ENCODE results near the gene TMEM156. TPM values are rescaled to one million over a fixed set of nuclear protein-coding genes. Genes with fewer than 3 reads are reported as not detected.

TMEM156 gene
- total RNA-seq, 4 donors from 2014 or later = 0.70 to 14.9 (median 0.94) TPM; not detected in 1

DNA sequence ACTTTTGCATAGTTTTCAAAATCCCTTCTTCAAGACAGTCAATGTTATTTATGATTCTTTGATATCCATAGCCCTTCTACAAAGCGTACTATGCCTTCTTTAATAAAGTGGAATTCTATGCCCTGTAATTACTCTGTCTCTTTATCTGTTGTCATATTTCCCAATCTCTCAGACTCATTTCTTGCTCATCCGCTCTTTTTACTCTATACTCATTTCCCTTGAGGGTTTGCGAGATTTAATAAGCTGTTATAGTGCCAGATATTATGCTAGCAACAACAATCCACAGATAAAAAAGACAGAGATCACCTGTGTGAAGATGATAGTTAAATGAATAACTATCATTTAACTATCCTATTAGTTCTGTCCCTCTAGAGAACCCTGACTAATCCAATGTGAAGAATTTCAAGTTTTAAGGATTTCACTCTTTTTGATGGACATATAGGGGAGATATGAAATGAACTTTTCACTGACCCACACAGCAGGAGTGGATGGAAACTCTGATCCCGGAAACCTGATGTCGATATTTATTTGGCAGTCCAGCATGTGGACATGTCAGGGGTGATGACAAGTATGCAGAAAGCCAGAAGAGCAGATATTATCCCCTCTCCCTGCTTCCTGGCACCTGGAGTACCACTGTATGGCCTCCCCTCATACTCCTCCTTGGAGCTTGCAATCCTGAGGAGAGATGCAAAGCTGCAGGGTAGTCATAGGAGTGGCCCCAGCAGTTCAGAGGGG is 49.7 kb downstream of the TMEM156 start:
- no peak for TF ChIP-seq POLR2A (IDR thresholded peaks at IDR 0.05)
- TF ChIP-seq, protein P1, sequence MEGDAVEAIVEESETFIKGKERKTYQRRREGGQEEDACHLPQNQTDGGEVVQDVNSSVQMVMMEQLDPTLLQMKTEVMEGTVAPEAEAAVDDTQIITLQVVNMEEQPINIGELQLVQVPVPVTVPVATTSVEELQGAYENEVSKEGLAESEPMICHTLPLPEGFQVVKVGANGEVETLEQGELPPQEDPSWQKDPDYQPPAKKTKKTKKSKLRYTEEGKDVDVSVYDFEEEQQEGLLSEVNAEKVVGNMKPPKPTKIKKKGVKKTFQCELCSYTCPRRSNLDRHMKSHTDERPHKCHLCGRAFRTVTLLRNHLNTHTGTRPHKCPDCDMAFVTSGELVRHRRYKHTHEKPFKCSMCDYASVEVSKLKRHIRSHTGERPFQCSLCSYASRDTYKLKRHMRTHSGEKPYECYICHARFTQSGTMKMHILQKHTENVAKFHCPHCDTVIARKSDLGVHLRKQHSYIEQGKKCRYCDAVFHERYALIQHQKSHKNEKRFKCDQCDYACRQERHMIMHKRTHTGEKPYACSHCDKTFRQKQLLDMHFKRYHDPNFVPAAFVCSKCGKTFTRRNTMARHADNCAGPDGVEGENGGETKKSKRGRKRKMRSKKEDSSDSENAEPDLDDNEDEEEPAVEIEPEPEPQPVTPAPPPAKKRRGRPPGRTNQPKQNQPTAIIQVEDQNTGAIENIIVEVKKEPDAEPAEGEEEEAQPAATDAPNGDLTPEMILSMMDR (IDR thresholded peaks at IDR 0.05) = no peak
- Histone ChIP-seq H3K4me1 (no peaks in the 10 kb centered on the region), H3K27me3 (no peaks in the 10 kb centered on the region), H3K27ac (no peak overlapping the region), H3K4me3 (no peak overlapping the region), H3K36me3 (no peaks in the 10 kb centered on the region), H3K9me3 (no peaks in the 10 kb centered on the region)
- no peak for DNase-seq

DNA sequence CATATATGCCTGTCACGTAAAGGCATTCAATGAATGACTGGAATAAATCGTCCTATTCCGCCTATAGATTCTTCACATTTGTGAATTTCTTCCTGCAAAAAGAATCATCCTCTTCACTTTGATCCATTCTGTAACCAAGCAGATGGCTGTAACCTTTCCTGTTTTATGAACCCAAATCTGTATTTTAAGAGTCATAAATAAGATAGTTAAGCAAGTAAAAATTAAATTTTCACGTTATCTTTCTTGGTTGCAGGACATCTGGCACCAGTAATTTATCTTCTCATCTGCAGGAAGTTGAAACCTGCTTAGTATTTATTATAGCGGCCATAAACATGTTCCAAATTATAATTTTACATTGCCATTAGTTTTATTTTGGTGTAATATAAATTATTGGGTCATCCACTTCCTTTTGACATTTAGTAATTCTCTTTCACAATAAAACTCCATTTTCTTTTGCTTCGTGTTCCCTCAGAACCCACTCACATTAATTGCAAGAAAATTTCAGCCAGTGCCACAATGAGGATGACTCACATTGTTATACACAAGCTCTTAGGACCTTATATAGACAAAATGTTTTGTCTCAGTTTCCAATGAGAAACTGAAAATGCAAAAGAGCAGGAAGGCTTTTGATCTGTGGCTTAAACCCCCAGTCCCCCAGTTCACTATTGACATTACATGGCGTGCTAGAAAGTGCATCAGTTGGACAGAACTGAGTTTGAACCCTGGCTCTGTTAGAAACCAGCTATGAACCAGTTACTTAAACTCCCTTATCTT is 51.1 kb downstream of the TMEM156 start:
- Histone ChIP-seq H3K4me1 (no peaks in the 10 kb centered on the region), H3K36me3 (no peaks in the 10 kb centered on the region), H3K27ac (no peak overlapping the region), H3K4me3 (no peak overlapping the region), H3K27me3 (no peaks in the 10 kb centered on the region), H3K9me3 (no peaks in the 10 kb centered on the region)
- no peak for DNase-seq
- no peak for TF ChIP-seq POLR2A (IDR thresholded peaks at IDR 0.05)
- TF ChIP-seq, protein P1 (IDR thresholded peaks at IDR 0.05) = no peak

DNA sequence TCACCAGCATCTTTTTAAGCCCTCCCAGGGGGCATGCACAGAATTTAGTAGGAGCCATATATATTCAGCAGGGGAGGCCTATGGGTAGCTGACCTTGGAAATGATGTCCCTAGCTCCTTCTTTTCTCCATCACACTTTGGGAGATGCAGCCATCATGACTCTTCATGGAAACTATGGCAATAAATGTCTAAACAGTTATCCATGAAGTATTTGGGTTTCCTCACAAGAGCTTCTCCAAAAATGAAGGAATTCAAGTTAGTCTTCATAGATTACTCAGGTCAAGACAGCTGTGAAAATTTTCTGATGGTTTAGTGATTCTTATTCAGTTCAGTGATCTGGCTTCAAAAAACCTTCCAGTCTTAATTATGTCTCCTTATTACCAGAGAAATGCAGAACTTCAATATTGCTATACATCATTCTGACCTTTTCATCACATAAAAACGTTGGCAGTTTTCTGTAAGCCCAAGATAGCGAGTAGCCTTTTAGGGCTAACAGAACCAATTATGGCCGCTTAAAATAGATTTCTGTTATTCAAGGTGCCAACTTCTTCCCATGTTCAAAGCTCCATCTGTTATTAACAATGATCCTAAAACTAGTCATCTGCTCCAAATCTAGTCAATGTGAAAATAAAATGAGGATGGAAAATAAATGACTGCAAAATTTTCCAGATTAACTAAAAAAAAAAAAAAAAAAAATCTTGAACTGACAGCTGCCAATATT is 52.5 kb downstream of the TMEM156 start:
- Histone ChIP-seq H3K4me1 (no peaks in the 10 kb centered on the region), H3K9me3 (no peaks in the 10 kb centered on the region), H3K4me3 (no peak overlapping the region), H3K27me3 (no peaks in the 10 kb centered on the region), H3K36me3 (no peaks in the 10 kb centered on the region), H3K27ac (no peak overlapping the region)
- DNase-seq = no peak
- TF ChIP-seq, protein P1 (IDR thresholded peaks at IDR 0.05) = no peak
- no peak for TF ChIP-seq POLR2A (IDR thresholded peaks at IDR 0.05)

DNA sequence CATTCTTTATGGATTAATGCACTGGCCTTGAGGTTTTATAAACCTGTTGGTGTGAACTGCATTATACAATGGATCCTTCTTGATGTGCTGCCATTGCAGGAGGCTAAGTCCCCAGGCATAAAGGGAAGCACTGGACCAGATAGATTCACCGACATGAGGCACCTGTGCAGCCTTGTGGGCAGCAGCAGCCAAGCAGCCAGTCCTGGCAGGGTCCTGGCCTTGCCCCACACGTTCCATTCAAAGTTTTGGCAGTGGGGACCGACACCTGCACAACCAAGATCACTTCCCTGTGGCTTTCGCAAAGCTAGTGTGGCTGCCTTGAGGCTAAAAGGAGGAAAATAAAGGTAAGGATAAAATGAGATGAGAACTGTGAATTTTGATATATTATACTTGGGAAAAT is 53.1 kb downstream of the TMEM156 start:
- H3K27me3 ChIP-seq = no peaks in the 10 kb centered on the region
- H3K4me1 ChIP-seq = no peaks in the 10 kb centered on the region
- no peaks in the 10 kb centered on the region for H3K36me3 ChIP-seq
- TF ChIP-seq, protein P1 (IDR thresholded peaks at IDR 0.05) = no peak
- no peak for TF ChIP-seq POLR2A (IDR thresholded peaks at IDR 0.05)
- no peak for DNase-seq
- no peaks in the 10 kb centered on the region for H3K9me3 ChIP-seq
- H3K27ac ChIP-seq = no peak overlapping the region
- no peak overlapping the region for H3K4me3 ChIP-seq

DNA sequence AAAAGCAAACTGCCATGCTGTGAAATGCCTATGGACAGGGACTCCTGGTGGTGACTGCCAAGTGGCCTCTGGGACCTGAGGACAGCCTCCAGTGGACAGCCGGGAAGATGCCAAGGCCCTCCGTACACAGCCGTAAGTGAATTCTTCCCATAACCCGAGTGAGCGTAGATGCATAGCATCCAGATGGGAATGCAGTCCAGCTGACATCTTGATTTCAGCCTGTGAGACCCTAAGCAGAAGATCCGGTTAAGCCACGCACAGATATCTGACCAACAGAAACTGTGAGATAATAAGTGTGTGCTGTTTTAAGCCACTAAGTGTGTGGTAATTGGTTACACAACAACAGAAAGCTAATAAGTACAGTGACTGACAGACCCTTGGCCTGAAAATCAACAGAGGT is 55.9 kb downstream of the TMEM156 start:
- H3K4me1 ChIP-seq = no peaks in the 10 kb centered on the region
- no peaks in the 10 kb centered on the region for H3K36me3 ChIP-seq
- no peak overlapping the region for H3K4me3 ChIP-seq
- no peak for DNase-seq
- TF ChIP-seq, protein P1 (IDR thresholded peaks at IDR 0.05) = no peak
- TF ChIP-seq POLR2A (IDR thresholded peaks at IDR 0.05) = no peak
- H3K27me3 ChIP-seq = no peaks in the 10 kb centered on the region
- no peak overlapping the region for H3K27ac ChIP-seq
- no peaks in the 10 kb centered on the region for H3K9me3 ChIP-seq

Data from Peyer's patch (tissue), 4 donors.